ENCODE measurements around the gene SETDB1.

SETDB1 gene

GRCh38 chr1:150969626-150970025, 43.5 kb downstream of the SETDB1 start:
- Histone ChIP-seq H3K9me3 (ENCODE audit: control insufficient read depth, insufficient read depth, low read length) (no peaks in the 10 kb centered on the region), H3K36me3 (ENCODE audit: control insufficient read depth, insufficient read depth, low read length) (peaks cover 45% of the 10 kb centered on the region), H3K4me3 (ENCODE audit: low read depth, low read length) (no peak overlapping the region), H3K9ac (ENCODE audit: low read depth, low read length) (no peak overlapping the region), H3K27me3 (ENCODE audit: control insufficient read depth, insufficient read depth, low read length) (no peaks in the 10 kb centered on the region), H3K4me1 (ENCODE audit: control insufficient read depth, insufficient read depth, low read length) (peaks cover 32% of the 10 kb centered on the region)

- H3K9ac ChIP-seq (ENCODE audit: low read depth, low read length): peak overlapping the region; percentile 0
- H3K9me3 ChIP-seq (ENCODE audit: control insufficient read depth, insufficient read depth, low read length): no peaks in the 10 kb centered on the region
- no peaks in the 10 kb centered on the region for H3K27me3 ChIP-seq (ENCODE audit: control insufficient read depth, insufficient read depth, low read length)
- H3K4me1 ChIP-seq (ENCODE audit: control insufficient read depth, insufficient read depth, low read length): peaks cover 34% of the 10 kb centered on the region
- H3K4me3 ChIP-seq (ENCODE audit: low read depth, low read length): peak overlapping the region; percentile 33
- peaks cover 36% of the 10 kb centered on the region for H3K36me3 ChIP-seq (ENCODE audit: control insufficient read depth, insufficient read depth, low read length)
Observed at GRCh38 chr1:150970808-150971582, 44.8 kb downstream of the SETDB1 start.

GRCh38 chr1:150971583-150972416, 45.6 kb downstream of the SETDB1 start:
- no peaks in the 10 kb centered on the region for H3K27me3 ChIP-seq (ENCODE audit: control insufficient read depth, insufficient read depth, low read length)
- peaks cover 40% of the 10 kb centered on the region for H3K4me1 ChIP-seq (ENCODE audit: control insufficient read depth, insufficient read depth, low read length)
- no peaks in the 10 kb centered on the region for H3K9me3 ChIP-seq (ENCODE audit: control insufficient read depth, insufficient read depth, low read length)
- peak overlapping the region; percentile 85 for H3K4me3 ChIP-seq (ENCODE audit: low read depth, low read length)
- peak overlapping the region; percentile 48 for H3K9ac ChIP-seq (ENCODE audit: low read depth, low read length)
- H3K36me3 ChIP-seq (ENCODE audit: control insufficient read depth, insufficient read depth, low read length): peaks cover 28% of the 10 kb centered on the region

GRCh38 chr1:150972417-150972940, 46.3 kb downstream of the SETDB1 start:
- Histone ChIP-seq H3K36me3 (ENCODE audit: control insufficient read depth, insufficient read depth, low read length) (peaks cover 21% of the 10 kb centered on the region), H3K4me1 (ENCODE audit: control insufficient read depth, insufficient read depth, low read length) (peaks cover 47% of the 10 kb centered on the region), H3K4me3 (ENCODE audit: low read depth, low read length) (peak overlapping the region; percentile 85), H3K9me3 (ENCODE audit: control insufficient read depth, insufficient read depth, low read length) (no peaks in the 10 kb centered on the region), H3K27me3 (ENCODE audit: control insufficient read depth, insufficient read depth, low read length) (no peaks in the 10 kb centered on the region), H3K9ac (ENCODE audit: low read depth, low read length) (peak overlapping the region; percentile 48)

GRCh38 chr1:150973258-150973835, 47.2 kb downstream of the SETDB1 start:
- H3K36me3 ChIP-seq (ENCODE audit: control insufficient read depth, insufficient read depth, low read length): peaks cover 13% of the 10 kb centered on the region
- no peaks in the 10 kb centered on the region for H3K27me3 ChIP-seq (ENCODE audit: control insufficient read depth, insufficient read depth, low read length)
- peaks cover 49% of the 10 kb centered on the region for H3K4me1 ChIP-seq (ENCODE audit: control insufficient read depth, insufficient read depth, low read length)
- H3K9me3 ChIP-seq (ENCODE audit: control insufficient read depth, insufficient read depth, low read length): no peaks in the 10 kb centered on the region
- peak overlapping the region; percentile 48 for H3K9ac ChIP-seq (ENCODE audit: low read depth, low read length)
- peak overlapping the region; percentile 85 for H3K4me3 ChIP-seq (ENCODE audit: low read depth, low read length)

- Histone ChIP-seq H3K27me3 (ENCODE audit: control insufficient read depth, insufficient read depth, low read length) (no peaks in the 10 kb centered on the region), H3K36me3 (ENCODE audit: control insufficient read depth, insufficient read depth, low read length) (peaks cover 6% of the 10 kb centered on the region), H3K4me3 (ENCODE audit: low read depth, low read length) (peak overlapping the region; percentile 85), H3K9ac (ENCODE audit: low read depth, low read length) (peak overlapping the region; percentile 48), H3K4me1 (ENCODE audit: control insufficient read depth, insufficient read depth, low read length) (peaks cover 51% of the 10 kb centered on the region), H3K9me3 (ENCODE audit: control insufficient read depth, insufficient read depth, low read length) (no peaks in the 10 kb centered on the region)
Observed at GRCh38 chr1:150973836-150974579, 47.8 kb downstream of the SETDB1 start.

GRCh38 chr1:150974580-150975478, 48.7 kb downstream of the SETDB1 start, which contains the start of gene CERS2:
CERS2 (minus strand) TSS chr1:150974835; CDS start chr1:150969090, 5,745 bp downstream.
- H3K9me3 ChIP-seq (ENCODE audit: control insufficient read depth, insufficient read depth, low read length): no peaks in the 10 kb centered on the region
- peaks cover 51% of the 10 kb centered on the region for H3K4me1 ChIP-seq (ENCODE audit: control insufficient read depth, insufficient read depth, low read length)
- H3K4me3 ChIP-seq (ENCODE audit: low read depth, low read length): peak within 1 kb of the TSS; percentile 85
- H3K36me3 ChIP-seq (ENCODE audit: control insufficient read depth, insufficient read depth, low read length): no peaks in the 10 kb centered on the region
- no peaks in the 10 kb centered on the region for H3K27me3 ChIP-seq (ENCODE audit: control insufficient read depth, insufficient read depth, low read length)
- H3K9ac ChIP-seq (ENCODE audit: low read depth, low read length): peak within 1 kb of the TSS; percentile 48

- H3K9ac ChIP-seq (ENCODE audit: low read depth, low read length): no peak overlapping the region
- H3K4me1 ChIP-seq (ENCODE audit: control insufficient read depth, insufficient read depth, low read length): peaks cover 43% of the 10 kb centered on the region
- H3K4me3 ChIP-seq (ENCODE audit: low read depth, low read length): no peak overlapping the region
Observed at GRCh38 chr1:150976401-150976821, 50.2 kb downstream of the SETDB1 start.

GRCh38 chr1:150976879-150977694, 50.9 kb downstream of the SETDB1 start:
- Histone ChIP-seq H3K27me3 (ENCODE audit: control insufficient read depth, insufficient read depth, low read length) (no peaks in the 10 kb centered on the region), H3K36me3 (ENCODE audit: control insufficient read depth, insufficient read depth, low read length) (no peaks in the 10 kb centered on the region), H3K9ac (ENCODE audit: low read depth, low read length) (no peak overlapping the region), H3K9me3 (ENCODE audit: control insufficient read depth, insufficient read depth, low read length) (no peaks in the 10 kb centered on the region), H3K4me1 (ENCODE audit: control insufficient read depth, insufficient read depth, low read length) (peaks cover 46% of the 10 kb centered on the region), H3K4me3 (ENCODE audit: low read depth, low read length) (no peak overlapping the region)

More at GRCh38 chr1:150976401-150976821, 50.2 kb downstream of the SETDB1 start:
- Histone ChIP-seq H3K36me3 (ENCODE audit: control insufficient read depth, insufficient read depth, low read length) (no peaks in the 10 kb centered on the region), H3K27me3 (ENCODE audit: control insufficient read depth, insufficient read depth, low read length) (no peaks in the 10 kb centered on the region), H3K9me3 (ENCODE audit: control insufficient read depth, insufficient read depth, low read length) (no peaks in the 10 kb centered on the region)
